HCT116 (cell line): Measurements from ENCODE around the gene SDSL. TPM values are rescaled to one million over a fixed set of nuclear protein-coding genes. Genes with fewer than 3 reads are reported as not detected.

Experiments used
- ATAC-seq: fragments of 200-7000 bp; cut with Tn5 transposase; 2 replicates; pipeline ENCODE4 v1.9.1; 2020; ENCODE audit warnings: mild to moderate bottlenecking, moderate library complexity
- BruUV-seq: library from RNA; stranded (reverse); fragments of 400-500 nt; replicated peaks from 2 replicates; lab custom pipeline; 2021; lab: Mats Ljungman, UMichigan
- CTCF ChIA-PET: fragments of 300-600 bp; sonication (Branson Sonifier 250); formaldehyde crosslinking; loops from one replicate; lab custom pipeline; 2021; ENCODE audit warnings: antibody characterized with exemption; lab: Charles Lee
- POLR2A ChIA-PET: fragments of 300-600, 350-600 bp; sonication (Branson Sonifier 250); formaldehyde crosslinking; loops from one replicate; lab custom pipeline; 2021; ENCODE audit warnings: antibody characterized with exemption; lab: Charles Lee
- RAD21 ChIA-PET, 2 experiments: fragments of 300-600 bp; sonication (Branson Sonifier 250); formaldehyde crosslinking; loops; one replicate each; lab custom pipeline; 2023; ENCODE audit warnings: low total read pairs in 2 of 2; ENCODE audit not compliant: uncharacterized antibody in 2 of 2, unreplicated experiment in 2 of 2, low non-redundant PET in 1 of 2; lab: Charles Lee
- DNase-seq: peaks from one replicate; pipeline ENCODE4 v3.0.0-alpha.2; 2010; ENCODE audit warnings: low read depth, low spot score
- H2AFZ ChIP-seq: fragments of 200-600 bp; shearing (Covaris generic), sonication (generic); 2 replicates; pipeline ENCODE4 v1.6.1; 2017; ENCODE audit warnings: low read depth, mixed run types, mixed read lengths, antibody characterized with exemption, low read length; ENCODE audit not compliant: poor library complexity, severe bottlenecking
- H3K27ac ChIP-seq: 2 replicates; pipeline ENCODE4 v1.5.1; 2012; ENCODE audit warnings: low read depth, low read length
- H3K27me3 ChIP-seq: fragments of 200-600 bp; sonication (generic); 2 replicates; pipeline ENCODE4 v1.6.1; 2016; ENCODE audit warnings: mixed run types, low read length, mixed read lengths; ENCODE audit not compliant: insufficient read depth
- H3K36me3 ChIP-seq, 2 experiments: fragments of 200-500 bp in 1 of 2; fragments of 200-600 bp in 1 of 2; sonication (Bioruptor generic) in 1 of 2; sonication (generic) in 1 of 2; 2 replicates each; pipeline versions ENCODE4 v1.5.1 to v1.6.1; 2014 to 2016; ENCODE audit warnings: low read length in 2 of 2, inconsistent platforms in 1 of 2, mixed read lengths in 1 of 2, mixed run types in 1 of 2; ENCODE audit not compliant: insufficient read depth in 2 of 2, control insufficient read depth in 1 of 2
- H3K4me1 ChIP-seq, 2 experiments: fragments of 200-600 bp in 1 of 2; sonication (generic) in 1 of 2; 2 replicates each; pipeline versions ENCODE4 v1.5.1 to v1.6.1; 2012 to 2017; ENCODE audit warnings: low read length in 2 of 2, inconsistent platforms in 1 of 2, mild to moderate bottlenecking in 1 of 2, mixed read lengths in 1 of 2, mixed run types in 1 of 2, moderate library complexity in 1 of 2; ENCODE audit not compliant: insufficient read depth in 2 of 2, control insufficient read depth in 1 of 2
- H3K4me2 ChIP-seq: fragments of 200-600 bp; sonication (generic); 2 replicates; pipeline ENCODE4 v1.6.1; 2017; ENCODE audit warnings: mixed run types, low read length, mixed read lengths
- H3K4me3 ChIP-seq, 2 experiments: fragments of 200-600 bp in 1 of 2; sonication (generic) in 1 of 2; replicated peaks in 1 of 2; 2 replicates each; pipeline ENCODE4 v1.5.1; 2011 to 2016; ENCODE audit warnings: low read length in 2 of 2, control low read depth in 1 of 2, low read depth in 1 of 2, mild to moderate bottlenecking in 1 of 2, mixed read lengths in 1 of 2, mixed run types in 1 of 2
- H3K79me2 ChIP-seq: fragments of 200-600 bp; sonication (generic); 2 replicates; pipeline ENCODE4 v1.6.1; 2017; ENCODE audit warnings: mild to moderate bottlenecking, mixed run types, low read length, moderate library complexity, mixed read lengths; ENCODE audit not compliant: insufficient read depth
- H3K9ac ChIP-seq: fragments of 200-600 bp; sonication (generic); 2 replicates; pipeline ENCODE4 v1.6.1; 2016; ENCODE audit warnings: low read length, mixed read lengths
- H3K9me2 ChIP-seq: fragments of 200-600 bp; sonication (generic), shearing (Covaris generic); 2 replicates; pipeline ENCODE4 v1.6.1; 2017; ENCODE audit warnings: mixed run types, mild to moderate bottlenecking, moderate library complexity; ENCODE audit not compliant: insufficient read depth
- H3K9me3 ChIP-seq, 2 experiments: fragments of 200-500 bp in 1 of 2; fragments of 200-600 bp in 1 of 2; sonication (Bioruptor generic) in 1 of 2; sonication (generic) in 1 of 2; 2 replicates each; pipeline ENCODE4 v1.6.1; 2014 to 2017; ENCODE audit warnings: low read length in 2 of 2, mixed read lengths in 2 of 2, inconsistent platforms in 1 of 2, low read depth in 1 of 2, mild to moderate bottlenecking in 1 of 2, mixed run types in 1 of 2, moderate library complexity in 1 of 2; ENCODE audit not compliant: control insufficient read depth in 1 of 2, insufficient read depth in 1 of 2
- H4K20me1 ChIP-seq: fragments of 200-600 bp; sonication (generic), shearing (Covaris generic); 2 replicates; pipeline ENCODE4 v1.6.1; 2017; ENCODE audit warnings: mixed run types, mild to moderate bottlenecking, moderate library complexity; ENCODE audit not compliant: insufficient read depth
- CTCF ChIP-seq, 3 experiments: fragments of 200-600 bp in 1 of 3; sonication (generic) in 1 of 3; IDR thresholded peaks in 2 of 3; conservative IDR thresholded peaks in 1 of 3; 2 replicates each; pipeline ENCODE4 v1.5.1; 2012 to 2017; ENCODE audit warnings: low read depth in 2 of 3, low read length in 2 of 3, antibody characterized with exemption in 1 of 3, borderline replicate concordance in 1 of 3, control low read depth in 1 of 3, mild to moderate bottlenecking in 1 of 3, mixed read lengths in 1 of 3, mixed run types in 1 of 3, moderate library complexity in 1 of 3; ENCODE audit not compliant: insufficient read depth in 1 of 3
- ELF1 ChIP-seq: IDR thresholded peaks from 2 replicates; pipeline ENCODE4 v1.6.1; 2012; ENCODE audit warnings: low read depth, borderline replicate concordance
- EZH2 ChIP-seq: fragments of 200-600 bp; sonication (generic); IDR thresholded peaks from 2 replicates; pipeline ENCODE4 v1.6.1; 2017; ENCODE audit warnings: antibody characterized with exemption, mixed run types
- EZH2phosphoT487 ChIP-seq: fragments of 200-600 bp; IDR thresholded peaks from 2 replicates; pipeline ENCODE4 v1.6.1; 2018; ENCODE audit warnings: antibody characterized with exemption, borderline replicate concordance
- MAX ChIP-seq: IDR thresholded peaks from 2 replicates; pipeline ENCODE4 v1.6.1; 2012
- REST ChIP-seq: IDR thresholded peaks from 2 replicates; pipeline ENCODE4 v1.6.1; 2012; ENCODE audit warnings: low read depth
- SP1 ChIP-seq: IDR thresholded peaks from 2 replicates; pipeline ENCODE4 v1.6.1; 2012; ENCODE audit warnings: low read depth
- SRF ChIP-seq: IDR thresholded peaks from 2 replicates; pipeline ENCODE4 v1.6.1; 2012; ENCODE audit warnings: low read depth
- ZFX ChIP-seq: fragments of 450-650 bp; IDR thresholded peaks from 2 replicates; pipeline ENCODE4 v1.6.1; 2017
- ZNF274 ChIP-seq: fragments of 200-500 bp; sonication (Bioruptor generic); IDR thresholded peaks from 2 replicates; pipeline ENCODE4 v1.6.1; 2014; ENCODE audit warnings: mild to moderate bottlenecking, low read depth, low read length, inconsistent platforms
- intact Hi-C: fragments of 100-400 bp; cut with micrococcal nuclease; formaldehyde crosslinking; loops from 2 replicates; pipeline ENCODE4 v1.10.0; 2022
- total RNA-seq: library from RNA; stranded (reverse); gene quantifications from one replicate; pipeline ENCODE4 v1.2.1, GENCODE V29; 2021; ENCODE audit not compliant: unreplicated experiment
- TF ChIP-seq, protein P1 (sequence below): IDR thresholded peaks from 2 replicates; pipeline ENCODE4 v1.6.1; 2011; ENCODE audit warnings: mild to moderate bottlenecking, low read length, moderate library complexity; ENCODE audit not compliant: insufficient replicate concordance; ENCODE audit errors: extremely low read depth
- TF ChIP-seq, protein P2 (sequence below): IDR thresholded peaks from 2 replicates; pipeline ENCODE4 v1.6.1; 2012

The SDSL gene
- total RNA-seq, 1 experiment from 2014 or later, result 19.1 TPM

- no TSS peak for BruUV-seq
- no peak overlapping the region for H3K9ac ChIP-seq
- ChIA-PET POLR2A (no interaction called here), RAD21 (no interaction called here), CTCF (interaction anchor here (2.0 kb wide), 1 partner anchor 14 kb away, joined by 9 read pairs; no protein-coding TSS in a partner anchor)
- intact Hi-C loops, result no loop called here
- no peaks in the 10 kb centered on the region for H3K36me3 ChIP-seq
- TF ChIP-seq EZH2, result no peak
- TF ChIP-seq REST, result no peak
- TF ChIP-seq SRF, result no peak
- TF ChIP-seq, protein P1, sequence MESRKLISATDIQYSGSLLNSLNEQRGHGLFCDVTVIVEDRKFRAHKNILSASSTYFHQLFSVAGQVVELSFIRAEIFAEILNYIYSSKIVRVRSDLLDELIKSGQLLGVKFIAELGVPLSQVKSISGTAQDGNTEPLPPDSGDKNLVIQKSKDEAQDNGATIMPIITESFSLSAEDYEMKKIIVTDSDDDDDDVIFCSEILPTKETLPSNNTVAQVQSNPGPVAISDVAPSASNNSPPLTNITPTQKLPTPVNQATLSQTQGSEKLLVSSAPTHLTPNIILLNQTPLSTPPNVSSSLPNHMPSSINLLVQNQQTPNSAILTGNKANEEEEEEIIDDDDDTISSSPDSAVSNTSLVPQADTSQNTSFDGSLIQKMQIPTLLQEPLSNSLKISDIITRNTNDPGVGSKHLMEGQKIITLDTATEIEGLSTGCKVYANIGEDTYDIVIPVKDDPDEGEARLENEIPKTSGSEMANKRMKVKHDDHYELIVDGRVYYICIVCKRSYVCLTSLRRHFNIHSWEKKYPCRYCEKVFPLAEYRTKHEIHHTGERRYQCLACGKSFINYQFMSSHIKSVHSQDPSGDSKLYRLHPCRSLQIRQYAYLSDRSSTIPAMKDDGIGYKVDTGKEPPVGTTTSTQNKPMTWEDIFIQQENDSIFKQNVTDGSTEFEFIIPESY, result no peak
- no peak for TF ChIP-seq EZH2phosphoT487
- no peak for TF ChIP-seq ELF1
- TF ChIP-seq, protein P2, sequence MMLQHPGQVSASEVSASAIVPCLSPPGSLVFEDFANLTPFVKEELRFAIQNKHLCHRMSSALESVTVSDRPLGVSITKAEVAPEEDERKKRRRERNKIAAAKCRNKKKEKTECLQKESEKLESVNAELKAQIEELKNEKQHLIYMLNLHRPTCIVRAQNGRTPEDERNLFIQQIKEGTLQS, result no peak
- no peak for TF ChIP-seq ZNF274
- no peak for TF ChIP-seq ZFX
- TF ChIP-seq CTCF (IDR thresholded peaks at IDR 0.05 in 2 of 3, conservative IDR thresholded peaks at IDR 0.05 in 1 of 3; ENCODE audit: borderline replicate concordance in 1 of 3, insufficient read depth in 1 of 3, low read depth in 2 of 3, low read length in 2 of 3), result no peak
- no peak for TF ChIP-seq MAX
- TF ChIP-seq SP1, result no peak
- H2AFZ ChIP-seq, result no peak overlapping the region
- no peaks in the 10 kb centered on the region for H3K9me3 ChIP-seq
- H3K79me2 ChIP-seq, result no peaks in the 10 kb centered on the region
- peaks cover 23% of the 10 kb centered on the region; the same call in 1 of the 2 replicates for H3K27me3 ChIP-seq
- DNase-seq (no peak), ATAC-seq (no peak)
- no peak overlapping the region for H3K4me3 ChIP-seq
- H3K27ac ChIP-seq, result no peak overlapping the region
- H3K9me2 ChIP-seq, result no peaks in the 10 kb centered on the region
- no peaks in the 10 kb centered on the region for H3K4me1 ChIP-seq
- no peaks in the 10 kb centered on the region for H4K20me1 ChIP-seq
- H3K4me2 ChIP-seq, result no peak overlapping the region
These were observed 53.4 kb downstream of the SDSL start for GRCh38 chr12:113475451-113476175.
